ENCODE measurements around the gene ABCF1.

- no peak for TF ChIP-seq CTCF (conservative IDR thresholded peaks at IDR 0.05 in 1 of 2, IDR thresholded peaks at IDR 0.05 in 1 of 2; ENCODE audit: low read depth in 1 of 2, low read length in 2 of 2)
- no peak for TF ChIP-seq EZH2 (IDR thresholded peaks at IDR 0.05; ENCODE audit: low read length, missing control alignments)
Observed at GRCh38 chr6:30635834-30636233, 64.6 kb downstream of the ABCF1 start.
